IMR-90 (cell line): Measurements from ENCODE around the gene MPRIP.

Experiments used
- BHLHE40 ChIP-seq: fragments of 150-350 bp; IDR thresholded peaks from 2 replicates; pipeline ENCODE4 v1.6.1; 2016; ENCODE audit warnings: mild to moderate bottlenecking, low read depth, low read length
- CEBPB ChIP-seq: IDR thresholded peaks from 2 replicates; pipeline ENCODE4 v1.6.1; 2012; ENCODE audit warnings: low read depth, low read length, improper control_type of control experiment
- CHD1 ChIP-seq: IDR thresholded peaks from 2 replicates; pipeline ENCODE4 v1.6.1; 2012; ENCODE audit warnings: low read depth, low read length, improper control_type of control experiment
- MAFK ChIP-seq: IDR thresholded peaks from 2 replicates; pipeline ENCODE4 v1.6.1; 2012; ENCODE audit warnings: low read depth, low read length, improper control_type of control experiment
- MAZ ChIP-seq: IDR thresholded peaks from 2 replicates; pipeline ENCODE4 v1.6.1; 2012; ENCODE audit warnings: low read depth, mild to moderate bottlenecking, low read length, improper control_type of control experiment, moderate library complexity, borderline replicate concordance
- MXI1 ChIP-seq: IDR thresholded peaks from 2 replicates; pipeline ENCODE4 v1.6.1; 2012; ENCODE audit warnings: low read depth, mild to moderate bottlenecking, low read length, moderate library complexity, borderline replicate concordance
- NFE2L2 ChIP-seq: fragments of 150-350 bp; IDR thresholded peaks from 2 replicates; pipeline ENCODE4 v1.6.1; 2016; ENCODE audit warnings: low read depth, mild to moderate bottlenecking, low read length
- POLR2A ChIP-seq: IDR thresholded peaks from 2 replicates; pipeline ENCODE4 v1.6.1; 2012; ENCODE audit warnings: mild to moderate bottlenecking, low read depth, low read length
- RAD21 ChIP-seq: IDR thresholded peaks from 2 replicates; pipeline ENCODE4 v1.6.1; 2012; ENCODE audit warnings: low read length, improper control_type of control experiment
- RCOR1 ChIP-seq: IDR thresholded peaks from 2 replicates; pipeline ENCODE4 v1.6.1; 2012; ENCODE audit warnings: mild to moderate bottlenecking, low read length, improper control_type of control experiment; ENCODE audit not compliant: insufficient replicate concordance
- SMC3 ChIP-seq: fragments of 150-350 bp; IDR thresholded peaks from 2 replicates; pipeline ENCODE4 v1.6.1; 2016; ENCODE audit warnings: low read depth, mild to moderate bottlenecking, antibody characterized with exemption, low read length, moderate library complexity
- TF ChIP-seq, protein P1 (sequence below): conservative IDR thresholded peaks from 2 replicates; pipeline ENCODE4 v1.5.1; 2012; ENCODE audit warnings: mild to moderate bottlenecking, low read depth, low read length, improper control_type of control experiment
- TF ChIP-seq, protein P2 (sequence below): fragments of 150-350 bp; IDR thresholded peaks from 2 replicates; pipeline ENCODE4 v1.6.1; 2016; ENCODE audit warnings: low read depth, mild to moderate bottlenecking, low read length, moderate library complexity, borderline replicate concordance

DNA sequence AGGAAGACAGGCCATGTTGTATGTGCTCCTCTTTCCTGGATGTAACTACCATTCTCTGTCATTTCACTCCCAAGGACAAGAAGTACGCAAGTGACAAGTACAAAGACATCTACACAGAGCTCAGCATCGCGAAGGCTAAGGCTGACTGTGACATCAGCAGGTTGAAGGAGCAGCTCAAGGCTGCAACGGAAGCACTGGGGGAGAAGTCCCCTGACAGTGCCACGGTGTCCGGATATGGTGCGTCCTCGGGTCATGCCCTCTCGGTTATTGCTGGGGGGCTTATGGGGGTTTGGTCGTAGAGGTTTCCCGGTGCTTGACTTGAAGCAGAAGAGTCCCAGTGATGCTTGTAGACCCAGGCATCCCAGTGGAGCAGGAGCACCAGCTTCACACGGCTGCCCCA, 134.9 kb downstream of the MPRIP start:
- TF ChIP-seq, protein P1, sequence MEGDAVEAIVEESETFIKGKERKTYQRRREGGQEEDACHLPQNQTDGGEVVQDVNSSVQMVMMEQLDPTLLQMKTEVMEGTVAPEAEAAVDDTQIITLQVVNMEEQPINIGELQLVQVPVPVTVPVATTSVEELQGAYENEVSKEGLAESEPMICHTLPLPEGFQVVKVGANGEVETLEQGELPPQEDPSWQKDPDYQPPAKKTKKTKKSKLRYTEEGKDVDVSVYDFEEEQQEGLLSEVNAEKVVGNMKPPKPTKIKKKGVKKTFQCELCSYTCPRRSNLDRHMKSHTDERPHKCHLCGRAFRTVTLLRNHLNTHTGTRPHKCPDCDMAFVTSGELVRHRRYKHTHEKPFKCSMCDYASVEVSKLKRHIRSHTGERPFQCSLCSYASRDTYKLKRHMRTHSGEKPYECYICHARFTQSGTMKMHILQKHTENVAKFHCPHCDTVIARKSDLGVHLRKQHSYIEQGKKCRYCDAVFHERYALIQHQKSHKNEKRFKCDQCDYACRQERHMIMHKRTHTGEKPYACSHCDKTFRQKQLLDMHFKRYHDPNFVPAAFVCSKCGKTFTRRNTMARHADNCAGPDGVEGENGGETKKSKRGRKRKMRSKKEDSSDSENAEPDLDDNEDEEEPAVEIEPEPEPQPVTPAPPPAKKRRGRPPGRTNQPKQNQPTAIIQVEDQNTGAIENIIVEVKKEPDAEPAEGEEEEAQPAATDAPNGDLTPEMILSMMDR, result no peak
- TF ChIP-seq NFE2L2 (no peak), CEBPB (no peak), RAD21 (no peak), RCOR1 (no peak), CHD1 (no peak), POLR2A (no peak), SMC3 (no peak), MXI1 (no peak), BHLHE40 (no peak), MAZ (no peak), MAFK (no peak)
- TF ChIP-seq, protein P2, sequence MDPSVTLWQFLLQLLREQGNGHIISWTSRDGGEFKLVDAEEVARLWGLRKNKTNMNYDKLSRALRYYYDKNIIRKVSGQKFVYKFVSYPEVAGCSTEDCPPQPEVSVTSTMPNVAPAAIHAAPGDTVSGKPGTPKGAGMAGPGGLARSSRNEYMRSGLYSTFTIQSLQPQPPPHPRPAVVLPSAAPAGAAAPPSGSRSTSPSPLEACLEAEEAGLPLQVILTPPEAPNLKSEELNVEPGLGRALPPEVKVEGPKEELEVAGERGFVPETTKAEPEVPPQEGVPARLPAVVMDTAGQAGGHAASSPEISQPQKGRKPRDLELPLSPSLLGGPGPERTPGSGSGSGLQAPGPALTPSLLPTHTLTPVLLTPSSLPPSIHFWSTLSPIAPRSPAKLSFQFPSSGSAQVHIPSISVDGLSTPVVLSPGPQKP, result no peak
